HG02588 (cell line): ENCODE results near the gene ARHGEF6.

Experiments used
- ATAC-seq: cut with Tn5 transposase; IDR thresholded peaks from one replicate; pipeline ENCODE4 v1.9.1; 2021; ENCODE audit warnings: mild to moderate bottlenecking, moderate library complexity; ENCODE audit not compliant: unreplicated experiment

The ARHGEF6 gene

GRCh38 chrX:136708348-136708747, 72.4 kb downstream of the ARHGEF6 start:
- ATAC-seq: no peak

GRCh38 chrX:136697156-136697555, 83.6 kb downstream of the ARHGEF6 start:
- ATAC-seq: no peak

GRCh38 chrX:136694431-136695087, 86.2 kb downstream of the ARHGEF6 start:
- peak; percentile 73 for ATAC-seq

GRCh38 chrX:136692271-136692670, 88.5 kb downstream of the ARHGEF6 start:
- no peak for ATAC-seq

GRCh38 chrX:136691028-136691809, 89.5 kb downstream of the ARHGEF6 start:
- ATAC-seq: no peak

GRCh38 chrX:136689436-136689835, 91.3 kb downstream of the ARHGEF6 start:
- ATAC-seq: no peak

- no peak for ATAC-seq
Observed at GRCh38 chrX:136687457-136687856, 93.3 kb downstream of the ARHGEF6 start.

- no peak for ATAC-seq
Observed at GRCh38 chrX:136684120-136684519, 96.6 kb downstream of the ARHGEF6 start.

GRCh38 chrX:136679531-136679930, 101.2 kb downstream of the ARHGEF6 start:
- no peak for ATAC-seq

- peak; percentile 24 for ATAC-seq
Observed at GRCh38 chrX:136674270-136674985, 106.3 kb downstream of the ARHGEF6 start.

GRCh38 chrX:136671006-136671610, 109.6 kb downstream of the ARHGEF6 start:
- no peak for ATAC-seq

- ATAC-seq: no peak
Observed at GRCh38 chrX:136667446-136668168, 113.1 kb downstream of the ARHGEF6 start.

- ATAC-seq: no peak
Observed at GRCh38 chrX:136666088-136666487, 114.6 kb downstream of the ARHGEF6 start.

- ATAC-seq: peak; percentile 66
Observed at GRCh38 chrX:136665258-136665900, 115.4 kb downstream of the ARHGEF6 start.

GRCh38 chrX:136662976-136663375, 117.8 kb downstream of the ARHGEF6 start:
- no peak for ATAC-seq

GRCh38 chrX:136662104-136662503, 118.6 kb downstream of the ARHGEF6 start:
- ATAC-seq: no peak

- ATAC-seq: no peak
Observed at GRCh38 chrX:136660896-136661295, 119.8 kb downstream of the ARHGEF6 start.

GRCh38 chrX:136659174-136659573, 121.6 kb downstream of the ARHGEF6 start:
- no peak for ATAC-seq

GRCh38 chrX:136658151-136658550, 122.6 kb downstream of the ARHGEF6 start:
- ATAC-seq: no peak

GRCh38 chrX:136656361-136656964, 124.3 kb downstream of the ARHGEF6 start:
- no peak for ATAC-seq
